ENCODE data around the gene CPXM1. TPM values are rescaled to one million over a fixed set of nuclear protein-coding genes. Genes with fewer than 3 reads are reported as not detected.

Gene CPXM1
- total and polyA plus RNA-seq, 2 donors: 19.4 to 46.9 TPM

- Histone ChIP-seq H3K4me1 (ENCODE audit: insufficient read depth) (no peaks in the 10 kb centered on the region), H3K36me3 (ENCODE audit: insufficient read depth) (no peaks in the 10 kb centered on the region), H3K4me3 (ENCODE audit: low read depth, low read length) (no peak overlapping the region), H3K27ac (ENCODE audit: low read depth) (no peak overlapping the region)
- 52% methylated on average over 16 of the region's 16 CpGs for WGBS
- DNase-seq (ENCODE audit: extremely low spot score): no peak
Observed at GRCh38 chr20:2804041-2804828, 3.8 kb upstream of the CPXM1 start.

GRCh38 chr20:2801286-2801728 is 880 bp upstream of the CPXM1 start:
- Histone ChIP-seq H3K4me3 (ENCODE audit: low read depth, low read length) (no peak overlapping the region), H3K27ac (ENCODE audit: low read depth) (no peak overlapping the region), H3K4me1 (ENCODE audit: insufficient read depth) (no peaks in the 10 kb centered on the region), H3K36me3 (ENCODE audit: insufficient read depth) (no peaks in the 10 kb centered on the region)
- no peak for DNase-seq (ENCODE audit: extremely low spot score)
- 20% methylated on average over 13 of the region's 13 CpGs for WGBS

- WGBS: 2% methylated on average over 61 of the region's 61 CpGs
- DNase-seq (ENCODE audit: extremely low spot score): no peak
Observed at GRCh38 chr20:2799688-2800520, 523 bp downstream of the CPXM1 start.

GRCh38 chr20:2799271-2799670 is 1.2 kb downstream of the CPXM1 start:
- no peaks in the 10 kb centered on the region for H3K36me3 ChIP-seq (ENCODE audit: insufficient read depth)
- H3K4me3 ChIP-seq (ENCODE audit: low read depth, low read length): no peak overlapping the region
- DNase-seq (ENCODE audit: extremely low spot score): no peak
- H3K4me1 ChIP-seq (ENCODE audit: insufficient read depth): no peaks in the 10 kb centered on the region
- no peak overlapping the region for H3K27ac ChIP-seq (ENCODE audit: low read depth)
- 38% methylated on average over 9 of the region's 9 CpGs for WGBS

More at GRCh38 chr20:2799688-2800520, 523 bp downstream of the CPXM1 start:
- Histone ChIP-seq H3K4me3 (ENCODE audit: low read depth, low read length) (peak overlapping the region; percentile 27), H3K4me1 (ENCODE audit: insufficient read depth) (no peaks in the 10 kb centered on the region), H3K36me3 (ENCODE audit: insufficient read depth) (no peaks in the 10 kb centered on the region), H3K27ac (ENCODE audit: low read depth) (no peak overlapping the region)

GRCh38 chr20:2798814-2799213 is 1.6 kb downstream of the CPXM1 start:
- no peaks in the 10 kb centered on the region for H3K36me3 ChIP-seq (ENCODE audit: insufficient read depth)
- no peak overlapping the region for H3K27ac ChIP-seq (ENCODE audit: low read depth)

GRCh38 chr20:2798095-2798805 is 2.2 kb downstream of the CPXM1 start:
- Histone ChIP-seq H3K36me3 (ENCODE audit: insufficient read depth) (no peaks in the 10 kb centered on the region), H3K4me3 (ENCODE audit: low read depth, low read length) (no peak overlapping the region), H3K27ac (ENCODE audit: low read depth) (no peak overlapping the region), H3K4me1 (ENCODE audit: insufficient read depth) (no peaks in the 10 kb centered on the region)
- WGBS: 89% methylated on average over 19 of the region's 19 CpGs
- no peak for DNase-seq (ENCODE audit: extremely low spot score)

More at GRCh38 chr20:2798814-2799213, 1.6 kb downstream of the CPXM1 start:
- WGBS: 80% methylated on average over 6 of the region's 6 CpGs
- Histone ChIP-seq H3K4me3 (ENCODE audit: low read depth, low read length) (no peak overlapping the region), H3K4me1 (ENCODE audit: insufficient read depth) (no peaks in the 10 kb centered on the region)
- DNase-seq (ENCODE audit: extremely low spot score): no peak

GRCh38 chr20:2797136-2797983 is 3.1 kb downstream of the CPXM1 start:
- H3K4me3 ChIP-seq (ENCODE audit: low read depth, low read length): no peak overlapping the region
- no peaks in the 10 kb centered on the region for H3K36me3 ChIP-seq (ENCODE audit: insufficient read depth)
- no peak for DNase-seq (ENCODE audit: extremely low spot score)
- WGBS: 85% methylated on average over 16 of the region's 16 CpGs
- H3K4me1 ChIP-seq (ENCODE audit: insufficient read depth): no peaks in the 10 kb centered on the region
- H3K27ac ChIP-seq (ENCODE audit: low read depth): no peak overlapping the region

GRCh38 chr20:2796011-2796660 is 4.3 kb downstream of the CPXM1 start:
- no peak for DNase-seq (ENCODE audit: extremely low spot score)

GRCh38 chr20:2795451-2795850 is 5.0 kb downstream of the CPXM1 start:
- H3K36me3 ChIP-seq (ENCODE audit: insufficient read depth): no peaks in the 10 kb centered on the region
- no peak overlapping the region for H3K27ac ChIP-seq (ENCODE audit: low read depth)
- H3K4me1 ChIP-seq (ENCODE audit: insufficient read depth): no peaks in the 10 kb centered on the region
- DNase-seq (ENCODE audit: extremely low spot score): no peak
- 83% methylated on average over 24 of the region's 24 CpGs for WGBS
- no peak overlapping the region for H3K4me3 ChIP-seq (ENCODE audit: low read depth, low read length)

More at GRCh38 chr20:2796011-2796660, 4.3 kb downstream of the CPXM1 start:
- 93% methylated on average over 20 of the region's 20 CpGs for WGBS
- no peaks in the 10 kb centered on the region for H3K36me3 ChIP-seq (ENCODE audit: insufficient read depth)
- H3K27ac ChIP-seq (ENCODE audit: low read depth): no peak overlapping the region
- H3K4me1 ChIP-seq (ENCODE audit: insufficient read depth): no peaks in the 10 kb centered on the region
- H3K4me3 ChIP-seq (ENCODE audit: low read depth, low read length): no peak overlapping the region

GRCh38 chr20:2794866-2795447 is 5.5 kb downstream of the CPXM1 start:
- no peaks in the 10 kb centered on the region for H3K4me1 ChIP-seq (ENCODE audit: insufficient read depth)
- DNase-seq (ENCODE audit: extremely low spot score): no peak
- no peaks in the 10 kb centered on the region for H3K36me3 ChIP-seq (ENCODE audit: insufficient read depth)
- H3K27ac ChIP-seq (ENCODE audit: low read depth): no peak overlapping the region
- no peak overlapping the region for H3K4me3 ChIP-seq (ENCODE audit: low read depth, low read length)
- WGBS: 83% methylated on average over 11 of the region's 11 CpGs

GRCh38 chr20:2794202-2794748 is 6.2 kb downstream of the CPXM1 start:
- Histone ChIP-seq H3K4me1 (ENCODE audit: insufficient read depth) (no peaks in the 10 kb centered on the region), H3K4me3 (ENCODE audit: low read depth, low read length) (no peak overlapping the region), H3K36me3 (ENCODE audit: insufficient read depth) (no peaks in the 10 kb centered on the region), H3K27ac (ENCODE audit: low read depth) (no peak overlapping the region)
- 87% methylated on average over 23 of the region's 23 CpGs for WGBS
- no peak for DNase-seq (ENCODE audit: extremely low spot score)

GRCh38 chr20:2793471-2793870 is 7.0 kb downstream of the CPXM1 start:
- Histone ChIP-seq H3K36me3 (ENCODE audit: insufficient read depth) (no peaks in the 10 kb centered on the region), H3K4me1 (ENCODE audit: insufficient read depth) (no peaks in the 10 kb centered on the region), H3K27ac (ENCODE audit: low read depth) (no peak overlapping the region), H3K4me3 (ENCODE audit: low read depth, low read length) (no peak overlapping the region)
- DNase-seq (ENCODE audit: extremely low spot score): no peak
- 90% methylated on average over 6 of the region's 6 CpGs for WGBS
